Thyroid gland (tissue), 4 donors: ENCODE results near the gene IDH3G. TPM values are rescaled to one million over a fixed set of nuclear protein-coding genes. Genes with fewer than 3 reads are reported as not detected.

Source experiments
- DNase-seq, 2 donors: peaks; one replicate each; pipeline ENCODE4 v3.0.0-alpha.2; 2019
- H3K27ac ChIP-seq, 3 donors: fragments of 200-600 bp; sonication (generic); 1 replicate in 2 of 3; 2 replicates in 1 of 3; pipeline ENCODE4 v1.5.1; 2016 to 2019; ENCODE audit warnings: mild to moderate bottlenecking in 1 of 3, moderate library complexity in 1 of 3
- H3K27me3 ChIP-seq: fragments of 200-600 bp; sonication (generic); one replicate; pipeline ENCODE4 v1.5.1; 2019
- H3K36me3 ChIP-seq, 2 donors: fragments of 200-600 bp; sonication (generic); one replicate each; pipeline ENCODE4 v1.5.1; 2016 to 2019
- H3K4me1 ChIP-seq, 2 donors: fragments of 200-600 bp; sonication (generic); one replicate each; pipeline ENCODE4 v1.5.1; 2017 to 2019
- H3K4me3 ChIP-seq, 3 donors: fragments of 200-600 bp; sonication (generic); replicated peaks in 1 of 3; 1 replicate in 2 of 3; 2 replicates in 1 of 3; pipeline ENCODE4 v1.5.1; 2016; ENCODE audit warnings: mild to moderate bottlenecking in 1 of 3
- H3K9me3 ChIP-seq: fragments of 200-600 bp; sonication (generic); one replicate; pipeline ENCODE4 v1.5.1; 2017
- POLR2A ChIP-seq, 2 donors: fragments of 450-650 bp; IDR thresholded peaks; one replicate each; pipeline ENCODE4 v1.6.1; 2017; ENCODE audit warnings: antibody characterized with exemption in 2 of 2, mild to moderate bottlenecking in 2 of 2, moderate library complexity in 1 of 2
- WGBS, 2 donors: methylation state at CpG; one replicate each; pipeline ENCODE4 v1.1.5; 2017; 5-methylcytosine and 5-hydroxymethylcytosine counted together
- intact Hi-C: fragments of 100-400 bp; cut with DNase I; formaldehyde crosslinking; loops from one replicate; pipeline ENCODE4 v1.15.1; 2023
- total RNA-seq, 4 donors: library from RNA; depleted of rRNA; stranded (reverse); fragments of >200 nt; gene quantifications; one replicate each; pipeline ENCODE4 v1.2.3, GENCODE V29; 2016
- TF ChIP-seq, protein P1 (sequence below), 6 experiments: fragments of 200-600 bp in 3 of 6; fragments of 450-650 bp in 3 of 6; sonication (generic) in 3 of 6; IDR thresholded peaks; one replicate each; pipeline ENCODE4 v1.5.1; 2016 to 2019; ENCODE audit warnings: antibody characterized with exemption in 6 of 6, mild to moderate bottlenecking in 2 of 6, inconsistent platforms in 1 of 6, moderate library complexity in 1 of 6

Gene IDH3G
- total RNA-seq, 4 donors from 2014 or later: 77.7 to 148 (median 115) TPM

- DNase-seq: no peak
- TF ChIP-seq, protein P1, sequence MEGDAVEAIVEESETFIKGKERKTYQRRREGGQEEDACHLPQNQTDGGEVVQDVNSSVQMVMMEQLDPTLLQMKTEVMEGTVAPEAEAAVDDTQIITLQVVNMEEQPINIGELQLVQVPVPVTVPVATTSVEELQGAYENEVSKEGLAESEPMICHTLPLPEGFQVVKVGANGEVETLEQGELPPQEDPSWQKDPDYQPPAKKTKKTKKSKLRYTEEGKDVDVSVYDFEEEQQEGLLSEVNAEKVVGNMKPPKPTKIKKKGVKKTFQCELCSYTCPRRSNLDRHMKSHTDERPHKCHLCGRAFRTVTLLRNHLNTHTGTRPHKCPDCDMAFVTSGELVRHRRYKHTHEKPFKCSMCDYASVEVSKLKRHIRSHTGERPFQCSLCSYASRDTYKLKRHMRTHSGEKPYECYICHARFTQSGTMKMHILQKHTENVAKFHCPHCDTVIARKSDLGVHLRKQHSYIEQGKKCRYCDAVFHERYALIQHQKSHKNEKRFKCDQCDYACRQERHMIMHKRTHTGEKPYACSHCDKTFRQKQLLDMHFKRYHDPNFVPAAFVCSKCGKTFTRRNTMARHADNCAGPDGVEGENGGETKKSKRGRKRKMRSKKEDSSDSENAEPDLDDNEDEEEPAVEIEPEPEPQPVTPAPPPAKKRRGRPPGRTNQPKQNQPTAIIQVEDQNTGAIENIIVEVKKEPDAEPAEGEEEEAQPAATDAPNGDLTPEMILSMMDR (IDR thresholded peaks at IDR 0.05): no peak
- no peak for TF ChIP-seq POLR2A (IDR thresholded peaks at IDR 0.05)
- Histone ChIP-seq H3K9me3 (no peaks in the 10 kb centered on the region), H3K4me3 (no peak overlapping the region), H3K27me3 (no peaks in the 10 kb centered on the region), H3K27ac (no peak overlapping the region), H3K36me3 (peaks cover 3 to 4% of the 10 kb centered on the region in 2 donors), H3K4me1 (peaks cover 0 to 8% of the 10 kb centered on the region in 2 donors)
- intact Hi-C loops: no loop called here
- 96% methylated on average over 3 of the region's 5 CpGs; no CpG with 5 or more reads in 1 of the 2 donors for WGBS, 2 donors
These were observed 5.2 kb upstream of the IDH3G start for GRCh38 chrX:153799326-153799725.

DNA sequence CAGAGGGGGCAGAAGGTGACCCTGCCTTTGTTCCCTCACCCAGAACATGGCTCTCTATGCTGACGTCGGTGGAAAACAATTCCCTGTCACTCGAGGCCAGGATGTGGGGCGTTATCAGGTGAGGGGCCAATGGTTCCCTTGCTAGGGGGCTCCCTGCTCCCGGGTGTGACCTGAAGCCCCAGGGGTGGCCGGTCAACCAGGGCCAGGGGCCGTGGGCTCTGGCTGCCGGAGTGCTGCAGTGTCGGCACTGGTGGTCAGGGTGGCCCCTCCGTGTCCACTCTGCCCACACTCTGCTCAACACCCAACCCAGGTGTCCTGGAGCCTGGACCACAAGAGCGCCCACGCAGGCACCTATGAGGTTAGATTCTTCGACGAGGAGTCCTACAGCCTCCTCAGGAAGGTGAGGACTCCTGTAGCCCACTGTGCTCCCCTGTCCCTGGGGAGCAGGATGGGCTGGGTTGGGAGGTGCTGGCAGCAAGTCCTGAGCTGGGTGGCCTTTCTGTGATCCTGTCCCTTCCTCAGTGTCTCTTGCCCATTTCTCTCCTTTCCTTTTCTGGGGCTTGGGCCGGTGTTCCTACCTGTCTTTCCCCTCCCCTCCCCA lies 3.3 kb upstream of the IDH3G start:
- Histone ChIP-seq H3K4me1 (peaks cover 0 to 14% of the 10 kb centered on the region in 2 donors), H3K27ac (no peak overlapping the region), H3K27me3 (no peaks in the 10 kb centered on the region), H3K36me3 (peaks cover 3 to 4% of the 10 kb centered on the region in 2 donors), H3K9me3 (no peaks in the 10 kb centered on the region), H3K4me3 (no peak overlapping the region)
- WGBS, 2 donors: 96 to 100% methylated on average over 1 to 4 of the region's 15 CpGs
- intact Hi-C loops: no loop called here
- TF ChIP-seq, protein P1 (IDR thresholded peaks at IDR 0.05): no peak
- TF ChIP-seq POLR2A (IDR thresholded peaks at IDR 0.05): no peak
- no peak for DNase-seq

DNA sequence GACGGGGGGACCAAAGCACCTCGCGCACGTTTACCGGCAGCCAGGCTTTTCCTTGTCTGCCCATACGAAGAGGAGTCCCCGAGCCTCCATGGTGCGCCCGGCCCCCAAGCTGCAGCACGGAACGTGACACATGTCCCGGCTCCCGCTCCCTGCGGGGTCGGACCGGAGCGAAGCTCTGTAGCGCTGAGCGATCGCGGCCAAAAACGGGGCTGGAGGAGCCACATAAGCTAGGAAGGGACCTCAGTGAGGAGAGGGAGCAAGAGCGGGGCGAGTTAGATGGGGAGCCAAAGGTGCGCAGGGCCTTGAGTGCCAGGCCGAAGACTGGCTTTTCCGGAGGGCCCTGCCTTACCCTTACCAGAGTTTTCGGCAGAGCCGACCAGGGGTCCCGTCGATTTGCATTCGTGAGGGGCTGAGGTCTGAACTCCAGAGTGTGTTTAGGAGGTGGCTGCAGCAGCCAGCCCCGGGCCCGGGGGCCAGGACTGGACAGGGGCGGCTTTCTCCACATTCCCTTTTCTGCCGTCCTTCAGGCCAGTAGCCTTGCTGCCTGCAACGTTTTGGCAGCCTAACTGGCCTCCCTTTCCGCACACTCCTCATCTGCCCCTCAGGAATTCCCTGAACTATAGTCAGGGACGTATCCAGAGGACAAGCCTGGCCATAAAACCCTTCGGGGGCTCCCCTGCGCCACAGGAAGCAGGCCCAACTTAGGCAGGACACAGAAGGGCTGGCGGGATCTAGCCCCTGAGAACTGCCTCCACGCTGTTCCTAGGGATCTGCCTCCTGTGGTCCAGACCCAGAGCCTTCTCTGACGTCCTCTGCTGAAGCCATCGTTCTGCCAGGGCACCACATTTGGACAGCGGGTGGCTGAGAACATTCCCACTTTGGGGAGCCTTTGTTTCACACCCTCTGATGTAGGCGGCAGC lies 982 bp upstream of the IDH3G start:
- no peaks in the 10 kb centered on the region for H3K9me3 ChIP-seq
- peak overlapping the region in 2 of 3 donors; percentile 56 to 92 for H3K27ac ChIP-seq
- TF ChIP-seq, protein P1 (IDR thresholded peaks at IDR 0.05): no peak
- TF ChIP-seq POLR2A (IDR thresholded peaks at IDR 0.05): no peak
- H3K27me3 ChIP-seq: no peaks in the 10 kb centered on the region
- H3K4me1 ChIP-seq: peaks cover 0 to 17% of the 10 kb centered on the region in 2 donors
- peak overlapping the region; percentile 35 to 57 (median 39) for H3K4me3 ChIP-seq
- 28 to 40% methylated on average over 2 to 7 of the region's 47 CpGs for WGBS, 2 donors
- intact Hi-C loops: no loop called here
- H3K36me3 ChIP-seq: peaks cover 3 to 4% of the 10 kb centered on the region in 2 donors
- DNase-seq: no peak

- Histone ChIP-seq H3K9me3 (no peaks in the 10 kb centered on the region), H3K27me3 (no peaks in the 10 kb centered on the region), H3K4me1 (peaks cover 0 to 17% of the 10 kb centered on the region in 2 donors), H3K4me3 (peak overlapping the region; percentile 36 to 57 (median 53)), H3K27ac (peak overlapping the region in 1 of 3 donors; percentile 85), H3K36me3 (peaks cover 0 to 4% of the 10 kb centered on the region in 2 donors)
- intact Hi-C loops: no loop called here
- whole genome bisulfite sequencing, 2 donors: 13 to 23% methylated on average over 6 to 7 of the region's 7 CpGs
- TF ChIP-seq POLR2A (IDR thresholded peaks at IDR 0.05): no peak
- TF ChIP-seq, protein P1 (IDR thresholded peaks at IDR 0.05): no peak
- DNase-seq: no peak
These were observed 884 bp downstream of the IDH3G start for GRCh38 chrX:153793291-153793690.
